ENCODE results near the gene KLF3.
"Not testable (repeated sequence)": the region's sequence is repeated elsewhere in the genome, so short reads cannot be mapped to it uniquely, and the experiment has no call there.

The KLF3 gene

DNA sequence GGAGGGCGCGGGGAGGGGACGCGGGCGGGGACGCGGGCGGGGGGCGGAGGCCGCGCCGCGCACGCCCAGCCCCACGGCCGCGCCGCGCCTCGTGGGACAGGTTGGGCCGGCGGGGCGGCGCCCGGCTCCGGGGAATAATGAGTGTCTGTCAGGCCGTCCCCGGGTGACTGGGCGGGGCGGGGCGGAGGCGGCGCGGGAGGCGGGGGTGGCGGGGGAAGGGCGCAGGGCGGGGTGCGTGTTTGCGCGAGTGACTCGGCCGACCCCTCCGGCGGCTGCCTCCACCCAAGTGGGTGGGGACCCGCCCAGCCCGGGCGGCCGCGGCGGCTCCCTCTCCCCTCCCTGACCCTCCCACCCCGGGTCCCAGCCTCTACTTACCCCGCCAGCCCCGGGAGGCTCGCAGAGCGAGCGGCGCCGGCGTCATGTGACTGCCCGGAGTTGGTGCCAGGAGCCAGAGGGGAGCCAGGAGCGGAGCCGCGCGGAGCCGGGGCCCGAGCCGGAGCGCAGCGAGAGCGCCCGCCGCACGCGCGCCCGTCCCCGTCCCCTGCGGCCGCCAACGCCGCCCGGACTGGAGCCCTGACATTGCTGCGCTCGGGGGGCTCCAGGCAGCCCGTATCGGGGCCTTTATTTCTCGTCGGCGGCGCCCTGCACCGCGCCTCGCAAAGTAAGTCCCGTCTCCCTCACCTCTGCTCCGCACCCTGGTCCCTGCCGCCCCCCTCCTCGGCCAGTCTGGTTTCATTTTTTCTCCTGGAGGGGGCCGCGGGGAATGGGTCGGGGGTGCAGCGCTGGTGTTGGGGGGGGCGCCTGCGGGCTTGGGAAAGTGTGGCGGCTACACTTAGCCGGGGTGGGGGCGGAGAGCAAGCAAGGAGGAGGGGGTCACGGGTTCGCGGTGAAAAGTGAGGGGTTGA lies at the start of gene KLF3:
Gene KLF3 (plus strand): TSS at position 399 of the 905 bp plus-strand sequence. CDS start 16,427 bp downstream, outside the sequence.
- in situ Hi-C loops (cut with HindIII; ENCODE audit: low sequenced_read_pairs): loop anchor here (10.0 kb wide), 1 partner anchor 79 kb away; no protein-coding TSS in a partner anchor

DNA sequence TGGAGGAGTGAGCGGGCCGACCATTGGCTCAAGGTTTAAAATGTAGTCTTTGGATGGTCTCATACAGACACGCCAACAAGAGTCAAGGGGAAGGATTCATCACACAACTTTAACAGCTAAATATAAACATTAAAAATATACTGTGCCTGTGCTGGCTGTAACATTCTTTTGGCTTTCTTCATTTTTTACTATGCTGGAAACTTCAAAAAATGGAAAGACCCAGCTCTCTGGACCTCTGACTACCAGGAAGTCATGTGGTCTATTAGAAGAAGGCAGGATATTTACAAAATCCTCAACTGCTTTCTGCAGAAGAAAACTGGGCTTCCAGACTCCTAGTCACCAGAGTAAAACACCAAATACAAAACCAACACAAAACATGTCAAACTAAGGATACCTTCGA lies 49.8 kb upstream of the KLF3 start:
- in situ Hi-C loops (cut with HindIII; ENCODE audit: low sequenced_read_pairs): no loop called here

DNA sequence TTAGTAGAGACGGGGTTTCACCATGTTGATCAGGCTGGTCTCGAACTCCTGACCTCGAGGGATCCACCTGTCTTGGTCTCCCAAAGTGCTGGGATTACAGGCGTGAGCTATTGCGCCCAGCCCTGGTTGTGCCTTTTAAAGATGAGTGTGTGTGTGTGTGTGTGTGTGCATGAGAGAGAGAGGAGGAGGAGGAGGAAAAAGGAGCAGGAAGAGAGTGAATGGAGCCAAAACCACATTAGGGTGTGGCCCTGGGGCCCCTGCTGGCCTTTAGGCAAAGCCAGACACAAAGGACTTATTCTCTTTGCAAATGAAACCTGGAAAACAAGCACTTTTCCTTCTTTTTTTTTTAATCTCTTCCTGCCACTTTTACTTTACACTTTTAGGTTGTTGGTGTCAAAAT lies 48.2 kb upstream of the KLF3 start:
- in situ Hi-C loops (cut with HindIII; ENCODE audit: low sequenced_read_pairs): no loop called here

DNA sequence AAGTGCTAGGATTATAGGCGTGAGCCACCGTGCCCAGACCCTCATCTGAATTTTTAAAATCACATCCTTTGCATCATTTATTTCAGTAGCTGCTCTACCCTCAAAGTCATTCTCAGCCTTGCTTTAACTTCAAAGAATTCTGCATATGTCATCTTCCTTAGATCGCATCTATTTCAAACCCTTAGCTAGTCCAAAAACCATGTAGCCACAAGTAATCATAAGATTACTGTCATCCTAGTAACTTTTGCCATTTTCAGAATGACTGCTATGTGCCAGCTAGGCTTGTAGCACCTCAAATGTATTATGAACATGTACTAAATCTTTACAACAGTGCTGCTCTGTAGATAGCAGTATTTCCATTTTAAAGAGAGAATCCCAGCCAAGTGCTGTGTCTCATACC lies 45.5 kb upstream of the KLF3 start:
- in situ Hi-C loops (cut with HindIII; ENCODE audit: low sequenced_read_pairs): no loop called here

DNA sequence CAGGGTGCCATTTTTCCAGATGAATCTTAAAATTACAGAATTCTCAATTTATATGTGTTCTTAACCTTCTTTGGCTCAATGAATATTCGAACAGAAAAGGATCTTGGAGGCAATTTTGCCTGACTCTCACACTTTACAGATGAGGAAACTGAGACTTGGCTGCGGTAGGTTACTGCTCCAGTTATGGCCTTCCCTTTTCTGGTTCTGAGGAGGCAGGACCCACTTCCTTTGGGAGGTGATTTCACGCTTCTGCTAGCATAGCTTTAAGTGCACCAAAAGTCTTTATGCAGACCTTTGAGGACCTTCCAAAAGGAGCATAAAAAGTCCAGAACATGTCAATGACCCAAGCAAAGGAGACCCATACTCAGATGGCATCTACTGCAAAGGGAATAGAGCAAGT lies 44.7 kb upstream of the KLF3 start:
- in situ Hi-C loops (cut with HindIII; ENCODE audit: low sequenced_read_pairs): no loop called here

DNA sequence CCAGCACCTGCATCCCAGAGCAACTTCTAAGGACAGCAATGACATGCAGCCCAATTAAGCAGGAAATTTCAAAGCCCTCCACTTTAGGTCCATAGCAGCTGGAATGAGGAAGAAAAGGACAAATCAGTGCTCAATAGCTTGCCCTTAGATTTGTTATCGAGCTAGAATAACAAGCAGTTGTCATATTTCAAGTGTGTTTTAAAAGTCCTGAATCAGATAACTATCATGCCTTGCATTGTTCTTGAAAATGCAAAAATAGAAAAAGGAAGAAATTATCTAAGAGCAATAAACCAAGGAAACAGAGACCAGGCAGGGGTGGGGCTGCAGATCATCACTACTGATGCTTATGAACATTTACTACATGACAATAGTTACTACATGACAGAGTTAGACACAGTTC lies 43.9 kb upstream of the KLF3 start:
- in situ Hi-C loops (cut with HindIII; ENCODE audit: low sequenced_read_pairs): no loop called here

DNA sequence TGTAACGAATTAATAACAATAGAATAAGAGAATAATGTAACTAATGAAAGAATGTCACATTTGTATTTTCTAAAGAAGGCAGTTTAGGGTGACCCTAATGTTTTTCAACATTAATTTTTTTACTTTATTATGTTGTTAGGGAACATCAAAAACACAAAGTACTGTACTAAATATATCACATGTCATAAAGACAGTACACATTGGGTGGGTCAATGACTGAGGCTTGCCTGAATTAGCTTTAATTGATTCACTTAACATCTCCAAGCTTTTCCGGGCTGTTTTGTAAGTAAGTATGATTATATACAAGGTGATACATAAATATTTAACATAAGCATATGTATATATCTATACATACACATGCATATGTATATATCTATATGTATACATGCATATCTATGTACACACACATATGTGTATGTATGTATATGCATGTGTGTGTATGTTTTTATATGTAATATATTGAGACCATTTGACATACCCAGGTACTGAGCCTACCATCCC lies 43.4 kb upstream of the KLF3 start:
- in situ Hi-C loops (cut with HindIII; ENCODE audit: low sequenced_read_pairs): no loop called here

DNA sequence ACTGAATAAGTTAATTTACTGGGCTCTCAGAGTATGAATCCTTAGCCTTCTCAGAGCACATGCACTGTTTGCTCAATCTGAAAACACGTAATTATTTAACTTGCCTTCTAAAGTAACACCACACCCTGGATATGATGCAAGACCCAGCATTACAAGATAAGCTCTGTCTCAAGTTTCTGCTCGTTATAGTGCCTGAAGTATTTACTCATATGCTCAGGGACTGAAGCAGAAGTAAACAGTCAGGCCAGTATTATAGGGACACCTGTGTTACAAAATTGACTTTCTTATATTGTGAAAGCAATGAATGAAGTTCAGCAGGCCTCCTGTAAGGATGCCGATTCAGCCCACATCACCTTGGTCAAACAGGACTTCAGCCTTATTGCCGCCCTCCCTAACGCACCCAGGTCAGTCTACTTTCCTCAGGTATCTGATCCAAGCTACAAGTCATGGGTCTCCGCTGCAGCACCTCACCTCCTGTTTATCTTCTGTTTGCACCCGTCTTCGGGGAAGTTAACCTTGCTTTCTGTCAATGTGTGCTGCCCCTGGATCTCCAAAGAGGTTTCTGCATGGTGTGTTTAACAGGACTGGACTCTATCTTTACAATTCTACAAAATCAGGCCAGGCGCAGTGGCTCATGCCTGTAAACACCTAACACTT lies 42.8 kb upstream of the KLF3 start:
- in situ Hi-C loops (cut with HindIII; ENCODE audit: low sequenced_read_pairs): no loop called here

DNA sequence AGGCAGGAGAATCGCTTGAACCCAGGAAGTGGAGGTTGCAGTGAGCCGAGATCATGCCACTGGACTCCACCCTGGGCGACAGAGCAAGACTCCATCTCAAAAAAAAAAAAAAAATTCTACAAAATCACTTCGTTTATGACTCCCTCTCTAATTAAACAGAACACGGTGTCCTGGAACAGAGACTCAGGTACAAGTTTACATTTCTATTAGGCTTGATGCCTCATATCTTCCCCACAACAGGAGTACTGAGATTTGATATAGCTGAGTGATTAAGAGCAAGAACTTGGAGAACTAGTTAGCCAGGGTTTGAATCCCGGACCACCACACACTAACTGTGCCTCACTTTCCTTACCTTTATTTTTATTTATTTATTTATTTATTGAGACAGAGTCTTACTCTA lies 42.2 kb upstream of the KLF3 start:
- in situ Hi-C loops (cut with HindIII; ENCODE audit: low sequenced_read_pairs): no loop called here

DNA sequence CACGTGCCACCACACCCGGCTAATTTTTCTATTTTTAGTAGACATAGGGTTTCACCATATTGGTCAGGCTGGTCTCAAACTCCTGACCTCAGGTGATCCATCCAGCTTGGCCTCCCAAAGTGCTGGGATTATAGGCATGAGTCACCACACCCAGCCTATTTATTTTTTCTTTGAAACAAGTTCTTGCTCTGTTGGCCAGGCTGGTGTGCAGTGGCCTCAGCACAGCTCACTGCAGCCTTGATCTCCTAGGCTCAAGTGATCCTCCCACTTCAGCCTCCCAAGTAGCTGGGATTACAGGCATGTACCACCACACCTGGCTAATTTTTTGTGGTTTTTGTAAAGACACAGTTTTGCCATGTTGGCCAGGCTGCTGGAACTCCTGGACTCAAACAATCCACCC lies 41.7 kb upstream of the KLF3 start:
- in situ Hi-C loops (cut with HindIII; ENCODE audit: low sequenced_read_pairs): not testable (repeated sequence)

DNA sequence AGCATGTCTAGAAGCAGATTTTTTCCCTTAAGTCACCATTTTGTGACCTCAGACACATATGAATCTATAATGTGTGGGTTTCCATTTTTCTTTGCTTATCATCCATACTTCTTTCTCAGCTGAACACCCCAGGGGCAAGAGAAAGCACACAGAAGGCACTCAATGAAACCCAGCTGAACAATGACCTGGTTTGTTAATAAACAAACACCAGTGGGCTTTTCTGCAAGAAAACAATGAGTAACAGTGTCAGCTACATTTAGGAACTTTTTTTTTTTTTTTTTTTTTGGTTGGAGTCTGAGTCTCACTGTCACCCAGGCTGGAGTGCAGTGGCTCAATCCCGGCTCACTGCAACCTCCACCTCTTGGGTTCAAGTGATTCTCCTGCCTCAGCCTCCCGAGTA lies 40.7 kb upstream of the KLF3 start:
- in situ Hi-C loops (cut with HindIII; ENCODE audit: low sequenced_read_pairs): no loop called here

DNA sequence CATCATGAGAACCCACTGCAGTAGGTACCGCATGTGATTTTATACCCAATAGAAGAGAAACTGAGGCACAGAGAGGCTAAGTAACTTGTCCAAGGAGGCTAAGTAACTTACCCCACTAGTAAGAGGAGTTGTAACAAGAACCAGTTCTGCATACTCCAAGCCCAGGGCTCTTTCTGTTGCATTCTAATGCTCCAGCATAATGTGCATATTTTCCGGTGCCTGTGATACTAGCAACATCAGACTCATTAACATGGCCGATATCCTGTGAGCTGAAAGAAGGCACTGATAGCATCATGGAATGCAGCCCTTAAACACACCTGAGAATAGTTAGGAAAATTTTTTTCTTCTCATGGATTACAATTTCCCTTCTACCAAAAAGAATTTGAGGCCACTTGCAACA lies 39.7 kb upstream of the KLF3 start:
- in situ Hi-C loops (cut with HindIII; ENCODE audit: low sequenced_read_pairs): no loop called here

DNA sequence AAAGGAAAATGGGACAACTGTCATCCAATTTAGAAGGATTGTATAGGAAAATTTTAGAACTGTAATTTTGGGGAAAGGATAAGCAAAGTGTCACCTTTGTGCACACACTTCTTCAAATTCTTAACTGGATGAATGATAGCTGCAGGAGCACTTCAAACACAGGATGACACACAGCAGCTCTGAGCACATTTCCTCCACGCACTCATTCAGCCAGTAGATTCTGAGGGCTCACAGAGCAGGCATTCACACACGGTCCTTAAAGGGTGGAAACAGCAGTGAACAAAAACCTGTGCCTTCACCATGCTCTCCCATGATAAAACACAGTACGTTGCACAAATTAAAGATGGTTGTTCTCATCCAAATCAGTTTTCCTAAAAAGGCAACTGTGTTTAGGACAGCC lies 38.5 kb upstream of the KLF3 start:
- in situ Hi-C loops (cut with HindIII; ENCODE audit: low sequenced_read_pairs): no loop called here

DNA sequence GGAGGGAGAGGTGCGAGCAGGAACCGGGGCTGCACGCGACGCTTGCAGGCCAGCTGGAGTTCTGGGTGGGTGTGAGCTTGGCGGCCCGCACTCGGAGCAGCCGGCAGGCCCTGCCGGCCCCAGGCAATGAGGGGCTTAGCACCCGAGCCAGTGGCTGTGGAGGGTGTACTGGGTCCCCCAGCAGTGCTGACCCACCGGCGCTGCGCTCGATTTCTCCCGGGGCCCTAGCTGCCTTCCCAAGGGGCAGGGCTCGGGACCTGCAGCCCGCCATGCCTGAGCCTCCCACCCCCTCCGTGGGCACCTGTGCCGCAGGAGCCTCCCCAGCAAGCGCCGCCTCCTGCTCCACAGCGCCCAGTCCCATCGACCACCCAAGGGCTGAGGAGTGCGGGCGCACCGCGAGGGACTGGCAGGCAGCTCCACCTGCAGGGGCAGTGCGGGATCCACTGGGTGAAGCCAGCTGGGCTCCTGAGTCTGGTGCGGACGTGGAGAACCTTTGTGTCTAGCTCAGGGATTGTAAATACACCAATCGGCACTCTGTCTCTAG lies 37.0 kb upstream of the KLF3 start:
- in situ Hi-C loops (cut with HindIII; ENCODE audit: low sequenced_read_pairs): not testable (repeated sequence)

DNA sequence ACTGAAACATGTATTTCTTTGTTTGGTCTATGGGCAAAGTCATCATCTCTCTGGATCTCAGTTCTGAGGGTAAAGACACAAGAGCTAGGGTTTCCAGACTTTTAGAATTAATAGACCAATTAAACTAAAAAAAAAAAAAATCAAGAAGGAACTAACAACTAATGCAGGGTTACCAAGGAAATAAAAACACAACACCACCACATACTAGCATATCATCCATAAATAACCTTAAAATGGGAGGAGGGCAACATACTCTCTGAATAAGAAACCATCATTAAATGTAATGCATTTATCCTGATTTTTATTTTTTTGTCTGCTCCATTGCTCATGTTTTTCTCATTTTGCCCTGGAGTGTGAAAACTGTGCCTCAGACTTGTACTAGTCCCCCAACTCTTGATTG lies 33.5 kb upstream of the KLF3 start:
- in situ Hi-C loops (cut with HindIII; ENCODE audit: low sequenced_read_pairs): no loop called here

DNA sequence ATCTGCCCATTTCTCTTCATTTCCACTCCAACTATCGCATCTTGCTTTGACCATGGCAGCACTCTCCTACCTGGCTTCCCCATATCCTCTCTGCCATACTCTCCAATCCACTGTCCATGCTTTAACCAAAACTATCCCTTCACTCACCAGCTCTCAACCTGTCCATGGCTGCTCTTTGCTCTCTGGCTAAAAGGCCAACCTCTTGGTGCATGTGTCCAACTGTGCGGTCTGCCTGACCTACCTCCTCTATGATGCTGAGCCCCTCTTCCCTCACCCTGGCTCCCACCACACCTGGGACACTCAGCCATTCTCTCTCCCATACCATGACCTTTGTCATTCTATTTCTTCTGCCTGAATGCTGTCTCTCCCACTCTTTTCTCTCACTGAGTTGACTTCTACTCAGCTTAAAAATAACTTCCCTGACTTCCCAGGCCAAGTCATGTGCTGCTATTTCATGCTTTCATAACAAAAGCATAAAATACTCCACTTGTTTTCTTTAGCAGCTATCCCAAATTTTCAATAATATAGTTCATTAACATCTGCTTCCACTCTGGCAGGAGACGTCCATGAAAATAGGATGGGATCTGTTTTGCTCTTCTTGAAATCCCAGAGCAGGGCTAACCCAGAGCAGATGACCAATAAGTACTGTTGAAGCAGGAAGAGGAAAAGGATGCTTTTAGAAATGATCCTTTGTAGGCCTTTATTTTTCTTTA lies 29.8 kb upstream of the KLF3 start:
- in situ Hi-C loops (cut with HindIII; ENCODE audit: low sequenced_read_pairs): no loop called here

DNA sequence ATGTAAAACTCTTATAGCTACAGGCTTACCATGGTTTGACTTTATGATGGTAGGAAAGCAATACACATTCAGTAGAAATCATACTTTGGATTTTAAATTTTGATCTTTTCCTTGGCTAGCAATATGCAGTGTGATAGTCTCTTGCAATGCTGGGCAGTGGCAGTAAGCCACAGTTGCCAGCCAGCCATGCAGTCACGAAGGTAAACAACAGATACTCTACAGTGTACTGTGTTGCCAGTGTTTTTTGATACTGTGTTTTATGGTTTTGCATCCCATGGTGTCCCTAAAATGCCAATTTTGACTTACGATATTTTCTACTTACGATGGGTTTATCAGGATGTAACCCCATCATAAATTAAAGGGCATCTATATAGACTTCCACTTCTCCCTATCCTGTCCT lies 24.8 kb upstream of the KLF3 start:
- in situ Hi-C loops (cut with HindIII; ENCODE audit: low sequenced_read_pairs): no loop called here

DNA sequence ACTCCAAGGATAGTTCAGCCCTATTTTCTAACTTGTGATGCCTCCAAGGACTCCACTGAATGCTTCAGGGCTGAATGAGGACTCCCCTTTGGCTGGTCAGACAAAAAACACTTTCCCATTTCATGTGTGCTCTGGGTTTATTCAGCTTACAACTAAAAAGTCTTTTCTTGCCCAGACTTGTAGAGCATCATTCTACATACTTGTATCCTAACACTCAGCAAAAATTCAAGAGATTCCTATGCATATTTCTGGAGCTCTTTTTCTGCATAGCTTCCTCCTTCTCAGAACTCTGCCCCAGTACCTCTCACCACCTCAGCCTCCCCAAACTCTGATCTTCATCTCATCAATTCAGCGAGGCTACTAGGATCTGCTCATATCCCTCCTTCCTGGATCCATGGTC lies 22.2 kb upstream of the KLF3 start:
- in situ Hi-C loops (cut with HindIII; ENCODE audit: low sequenced_read_pairs): no loop called here

DNA sequence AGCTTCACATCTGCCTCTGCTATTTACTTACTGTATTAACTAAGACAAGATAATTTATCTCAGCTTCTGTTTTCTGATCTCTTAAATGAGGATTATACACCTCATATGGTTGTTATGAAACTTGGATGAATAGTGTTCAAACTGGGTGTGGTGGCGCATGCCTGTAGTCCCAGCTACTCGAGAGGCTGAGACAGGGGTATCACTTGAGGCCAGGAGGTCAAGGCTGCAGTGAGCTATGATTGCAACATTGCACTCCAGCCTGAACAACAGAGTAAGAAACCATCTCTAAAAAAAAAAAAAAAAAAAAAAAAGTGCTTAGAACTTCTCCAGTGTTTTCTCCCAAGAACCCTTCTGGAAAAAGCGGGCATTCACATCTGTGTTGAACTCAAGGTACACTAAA lies 19.8 kb upstream of the KLF3 start:
- in situ Hi-C loops (cut with HindIII; ENCODE audit: low sequenced_read_pairs): no loop called here

DNA sequence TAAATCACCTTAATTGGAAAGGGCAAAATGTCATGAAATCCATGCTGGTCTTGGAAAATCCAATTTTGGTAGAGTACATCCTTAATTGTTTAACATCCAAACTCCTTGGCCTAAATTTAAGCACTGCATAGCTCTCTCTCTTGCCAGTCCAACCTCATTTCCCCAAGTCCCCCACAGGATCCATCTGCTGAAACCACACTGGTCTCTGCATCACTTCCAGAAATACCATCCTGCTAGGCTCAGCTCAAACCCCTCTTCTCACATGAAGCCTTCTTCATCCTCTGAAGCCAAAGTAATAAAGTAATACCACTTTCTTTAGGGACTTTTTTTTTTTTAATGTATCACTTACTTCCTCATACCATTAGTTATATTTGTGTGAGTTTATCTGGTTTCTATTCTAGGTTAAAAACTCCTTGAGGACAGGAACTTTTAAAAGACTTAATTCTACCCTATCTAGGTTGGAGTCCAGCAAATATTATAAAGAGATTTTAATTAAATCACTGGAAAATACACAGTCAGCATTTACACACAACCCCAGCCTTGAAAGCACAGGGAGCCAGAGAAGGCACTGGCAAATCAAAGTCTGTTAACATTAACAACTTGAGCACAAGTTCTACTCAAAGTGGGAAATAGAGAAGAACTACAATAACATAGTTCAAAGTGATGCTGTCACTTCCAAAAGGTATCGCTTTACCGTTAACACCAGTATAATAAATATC lies 16.7 kb upstream of the KLF3 start:
- in situ Hi-C loops (cut with HindIII; ENCODE audit: low sequenced_read_pairs): no loop called here

DNA sequence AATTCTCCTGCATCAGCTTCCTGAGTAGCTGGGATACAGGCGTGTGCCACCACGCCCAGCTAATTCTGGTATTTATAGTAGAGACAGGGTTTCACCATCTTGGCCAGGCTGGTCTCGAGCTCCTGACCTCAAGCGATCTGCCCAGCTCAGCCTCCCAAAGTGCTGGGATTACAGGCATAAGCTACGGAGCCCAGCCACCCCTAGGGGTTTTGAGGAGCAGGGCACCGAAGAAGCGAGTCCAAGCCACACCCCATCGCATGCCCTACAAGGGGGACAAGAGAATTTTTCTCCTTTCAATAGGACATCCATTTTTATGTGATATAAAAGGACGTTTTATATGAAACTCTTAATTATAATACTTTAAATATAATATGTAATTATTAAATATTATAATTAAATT lies 13.9 kb upstream of the KLF3 start:
- in situ Hi-C loops (cut with HindIII; ENCODE audit: low sequenced_read_pairs): no loop called here

All from DLD1 (cell line).